ENCODE measurements around the gene ANKFN1.

The ANKFN1 gene

GRCh38 chr17:56486732-56487131 is 333.5 kb downstream of the ANKFN1 start:
- no peak overlapping the region for H3K27ac ChIP-seq
- TF ChIP-seq, protein P1, sequence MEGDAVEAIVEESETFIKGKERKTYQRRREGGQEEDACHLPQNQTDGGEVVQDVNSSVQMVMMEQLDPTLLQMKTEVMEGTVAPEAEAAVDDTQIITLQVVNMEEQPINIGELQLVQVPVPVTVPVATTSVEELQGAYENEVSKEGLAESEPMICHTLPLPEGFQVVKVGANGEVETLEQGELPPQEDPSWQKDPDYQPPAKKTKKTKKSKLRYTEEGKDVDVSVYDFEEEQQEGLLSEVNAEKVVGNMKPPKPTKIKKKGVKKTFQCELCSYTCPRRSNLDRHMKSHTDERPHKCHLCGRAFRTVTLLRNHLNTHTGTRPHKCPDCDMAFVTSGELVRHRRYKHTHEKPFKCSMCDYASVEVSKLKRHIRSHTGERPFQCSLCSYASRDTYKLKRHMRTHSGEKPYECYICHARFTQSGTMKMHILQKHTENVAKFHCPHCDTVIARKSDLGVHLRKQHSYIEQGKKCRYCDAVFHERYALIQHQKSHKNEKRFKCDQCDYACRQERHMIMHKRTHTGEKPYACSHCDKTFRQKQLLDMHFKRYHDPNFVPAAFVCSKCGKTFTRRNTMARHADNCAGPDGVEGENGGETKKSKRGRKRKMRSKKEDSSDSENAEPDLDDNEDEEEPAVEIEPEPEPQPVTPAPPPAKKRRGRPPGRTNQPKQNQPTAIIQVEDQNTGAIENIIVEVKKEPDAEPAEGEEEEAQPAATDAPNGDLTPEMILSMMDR (conservative IDR thresholded peaks at IDR 0.05): no peak
- TF ChIP-seq ZFX (IDR thresholded peaks at IDR 0.05): no peak

DNA sequence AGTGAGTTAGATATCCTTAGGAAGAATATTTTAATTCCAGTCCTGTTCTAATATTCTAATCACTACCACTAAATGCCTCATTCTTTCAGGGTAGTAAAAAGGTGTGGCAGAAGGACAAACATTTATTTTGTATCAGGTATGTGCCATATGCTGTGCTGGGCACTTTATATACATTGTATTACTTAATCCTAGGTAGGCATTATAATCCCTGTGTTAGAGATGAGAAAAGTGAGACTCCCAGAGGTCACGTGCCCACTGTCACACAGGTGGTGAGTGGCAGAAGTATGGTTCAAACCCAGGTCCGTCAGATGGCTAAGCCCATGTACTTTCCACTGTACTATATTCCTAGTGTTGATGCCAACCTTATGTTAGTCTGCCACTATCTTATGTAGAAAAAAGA is 335.5 kb downstream of the ANKFN1 start:
- no peak overlapping the region; the same call in 1 of the 2 replicates for H3K27ac ChIP-seq
- TF ChIP-seq, protein P1 (conservative IDR thresholded peaks at IDR 0.05): no peak
- TF ChIP-seq ZFX (IDR thresholded peaks at IDR 0.05): no peak

DNA sequence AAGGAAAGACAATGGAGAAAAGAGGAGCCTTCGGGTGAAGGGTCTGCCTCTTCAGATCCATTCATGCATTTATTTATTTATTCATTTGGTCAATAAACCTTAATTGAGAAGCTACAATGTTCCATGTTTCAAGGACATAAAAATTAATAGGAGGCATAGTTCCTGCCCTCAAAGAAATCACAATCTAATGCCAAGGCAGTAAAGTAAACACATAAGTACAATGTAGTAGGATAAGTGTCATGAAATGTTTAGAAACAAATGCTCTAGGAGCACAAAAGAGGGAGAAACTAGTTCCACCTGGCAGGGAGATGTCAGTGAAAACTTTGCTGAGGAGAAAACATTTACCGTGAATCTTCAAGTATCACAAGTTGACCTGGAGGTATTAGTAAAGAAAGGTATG is 336.7 kb downstream of the ANKFN1 start:
- peak overlapping the region; percentile 58; the same call in 1 of the 2 replicates for H3K27ac ChIP-seq
- TF ChIP-seq, protein P1 (conservative IDR thresholded peaks at IDR 0.05): no peak
- TF ChIP-seq ZFX (IDR thresholded peaks at IDR 0.05): no peak

DNA sequence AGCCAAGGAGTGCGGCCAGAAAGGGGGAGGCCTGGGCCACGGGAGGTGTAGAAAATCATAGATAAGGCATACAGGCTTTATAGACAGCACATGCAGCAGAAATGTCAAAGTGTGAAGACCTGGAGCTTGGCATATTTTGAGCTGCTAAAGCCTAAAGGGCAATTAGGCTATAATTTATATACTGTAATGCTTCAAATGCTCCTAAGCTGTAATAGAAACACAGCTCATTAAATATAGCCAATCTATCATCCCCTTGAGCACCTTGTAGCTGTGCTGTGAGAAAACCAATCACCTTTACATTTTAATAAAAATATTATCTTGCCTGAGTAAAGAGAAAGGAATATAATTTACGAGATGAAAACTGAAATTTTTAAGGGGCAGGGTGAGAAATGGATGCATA is 342.3 kb downstream of the ANKFN1 start:
- TF ChIP-seq, protein P1 (conservative IDR thresholded peaks at IDR 0.05): no peak
- TF ChIP-seq ZFX (IDR thresholded peaks at IDR 0.05): no peak
- no peak overlapping the region; the same call in 1 of the 2 replicates for H3K27ac ChIP-seq

DNA sequence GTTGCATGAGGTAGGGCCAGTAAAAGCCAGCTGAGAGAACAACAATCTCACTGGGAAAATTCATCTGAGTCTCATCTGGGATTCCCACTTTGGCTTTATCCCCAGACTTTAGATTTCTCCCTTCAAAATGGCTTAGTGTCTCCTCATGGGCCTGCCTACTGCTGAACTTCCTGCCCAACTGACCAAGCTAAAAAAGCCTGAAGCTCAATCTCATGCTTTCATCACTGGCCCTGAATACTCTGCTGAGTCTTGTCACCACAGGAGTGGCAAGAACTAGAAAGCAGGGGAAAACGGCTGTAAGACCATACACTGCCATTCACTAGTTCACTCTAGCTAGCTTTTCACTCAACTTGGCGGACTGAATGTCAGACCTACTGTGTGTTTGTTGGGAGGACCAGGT is 343.9 kb downstream of the ANKFN1 start:
- no peak overlapping the region for H3K27ac ChIP-seq
- TF ChIP-seq ZFX (IDR thresholded peaks at IDR 0.05): no peak
- TF ChIP-seq, protein P1 (conservative IDR thresholded peaks at IDR 0.05): no peak

- H3K27ac ChIP-seq: no peak overlapping the region
- no peak for TF ChIP-seq ZFX (IDR thresholded peaks at IDR 0.05)
- TF ChIP-seq, protein P1 (conservative IDR thresholded peaks at IDR 0.05): peak; percentile 75
Observed at GRCh38 chr17:56499799-56500388, 346.6 kb downstream of the ANKFN1 start.

- no peak for TF ChIP-seq ZFX (IDR thresholded peaks at IDR 0.05)
- TF ChIP-seq, protein P1 (conservative IDR thresholded peaks at IDR 0.05): no peak
- no peak overlapping the region for H3K27ac ChIP-seq
Observed at GRCh38 chr17:56502120-56502654, 348.9 kb downstream of the ANKFN1 start.

Measured in C4-2B (cell line).